Effector memory CD4-positive, alpha-beta T cell (primary cell): ENCODE data around the gene PRKX.
"Not testable (repeated sequence)": the region's sequence is repeated elsewhere in the genome, so short reads cannot be mapped to it uniquely, and the experiment has no call there.

Experiments
- DNase-seq, 3 donors: peaks; one replicate each; pipeline ENCODE4 v3.0.0-alpha.2; 2020
- H3K27ac ChIP-seq: 2 replicates; pipeline ENCODE4 v1.7.0; 2013; ENCODE audit warnings: mild to moderate bottlenecking, low read length, moderate library complexity; ENCODE audit not compliant: insufficient read depth, poor library complexity, severe bottlenecking
- H3K27me3 ChIP-seq: replicated peaks from 2 replicates; pipeline ENCODE4 v1.7.0; 2013; ENCODE audit warnings: mild to moderate bottlenecking, low read length; ENCODE audit not compliant: insufficient read depth, control insufficient read depth, poor library complexity, severe bottlenecking
- H3K36me3 ChIP-seq: 2 replicates; pipeline ENCODE4 v1.7.0; 2013; ENCODE audit warnings: mild to moderate bottlenecking, low read length, moderate library complexity; ENCODE audit not compliant: control insufficient read depth, insufficient read depth
- H3K4me1 ChIP-seq: 2 replicates; pipeline ENCODE4 v1.7.0; 2013; ENCODE audit warnings: low read length, mild to moderate bottlenecking; ENCODE audit not compliant: control insufficient read depth, insufficient read depth, poor library complexity, severe bottlenecking
- H3K4me3 ChIP-seq: 2 replicates; pipeline ENCODE4 v1.7.0; 2013; ENCODE audit warnings: low read length, low read depth, mild to moderate bottlenecking; ENCODE audit not compliant: insufficient read depth, poor library complexity, severe bottlenecking
- H3K9me3 ChIP-seq: 2 replicates; pipeline ENCODE4 v1.7.0; 2013; ENCODE audit warnings: mild to moderate bottlenecking, low read length, moderate library complexity; ENCODE audit not compliant: control insufficient read depth

Gene PRKX

GRCh38 chrX:3560010-3560409 lies 153.4 kb downstream of the PRKX start:
- H3K9me3 ChIP-seq, DNase-seq, H3K27me3 ChIP-seq, H3K36me3 ChIP-seq, H3K4me1 ChIP-seq, H3K27ac ChIP-seq, H3K4me3 ChIP-seq: not testable (repeated sequence)
